Ishikawa (cell line): ENCODE results near the gene DBX1.

Experiments
- CEBPB ChIP-seq: IDR thresholded peaks from 2 replicates; pipeline ENCODE4 v1.6.1; 2012
- CREB1 ChIP-seq: IDR thresholded peaks from 2 replicates; pipeline ENCODE4 v1.6.1; 2012; ENCODE audit warnings: low read depth
- EGR1 ChIP-seq: IDR thresholded peaks from 2 replicates; pipeline ENCODE4 v1.6.1; 2012
- EP300 ChIP-seq: IDR thresholded peaks from 2 replicates; pipeline ENCODE4 v1.6.1; 2012; ENCODE audit warnings: borderline replicate concordance
- FOXM1 ChIP-seq: IDR thresholded peaks from 2 replicates; pipeline ENCODE4 v1.6.1; 2012; ENCODE audit warnings: low read depth, borderline replicate concordance
- MAX ChIP-seq: IDR thresholded peaks from 2 replicates; pipeline ENCODE4 v1.6.1; 2012
- NFIC ChIP-seq: IDR thresholded peaks from 2 replicates; pipeline ENCODE4 v1.6.1; 2012
- RAD21 ChIP-seq: IDR thresholded peaks from 2 replicates; pipeline ENCODE4 v1.6.1; 2012; ENCODE audit warnings: low read depth
- REST ChIP-seq: IDR thresholded peaks from 2 replicates; pipeline ENCODE4 v1.6.1; 2012; ENCODE audit warnings: low read depth, mild to moderate bottlenecking
- TAF1 ChIP-seq: IDR thresholded peaks from 2 replicates; pipeline ENCODE4 v1.6.1; 2012; ENCODE audit warnings: low read depth, mild to moderate bottlenecking
- TCF12 ChIP-seq: IDR thresholded peaks from 2 replicates; pipeline ENCODE4 v1.6.1; 2012; ENCODE audit warnings: low read depth
- TEAD4 ChIP-seq: IDR thresholded peaks from 2 replicates; pipeline ENCODE4 v1.6.1; 2012
- USF1 ChIP-seq: IDR thresholded peaks from 2 replicates; pipeline ENCODE4 v1.6.1; 2012
- YY1 ChIP-seq: IDR thresholded peaks from 2 replicates; pipeline ENCODE4 v1.6.1; 2012; ENCODE audit warnings: low read depth
- ZBTB7A ChIP-seq: IDR thresholded peaks from 2 replicates; pipeline ENCODE4 v1.6.1; 2012; ENCODE audit warnings: low read depth

DBX1 gene

GRCh38 chr11:20160425-20161229 lies at the start of gene DBX1:
TSS of gene DBX1 (minus strand) at chr11:20160475. CDS start at chr11:20160324, 151 bp downstream.
- TF ChIP-seq TEAD4 (no peak), MAX (no peak), EGR1 (no peak), CREB1 (no peak), EP300 (no peak), CEBPB (no peak), TCF12 (no peak), YY1 (no peak), TAF1 (no peak), RAD21 (no peak), USF1 (no peak), FOXM1 (no peak), NFIC (no peak), REST (no peak)

- no peak for TF ChIP-seq MAX
- no peak for TF ChIP-seq TAF1
Observed at GRCh38 chr11:20208622-20209111, 48.4 kb upstream of the DBX1 start.

GRCh38 chr11:20207781-20208621 lies 47.7 kb upstream of the DBX1 start:
- TF ChIP-seq EGR1 (no peak), FOXM1 (no peak), REST (no peak), TCF12 (no peak), RAD21 (no peak), EP300 (no peak), TEAD4 (no peak), MAX (no peak), TAF1 (no peak), CEBPB (no peak), USF1 (no peak), CREB1 (no peak), ZBTB7A (no peak)

GRCh38 chr11:20205807-20206206 lies 45.5 kb upstream of the DBX1 start:
- TF ChIP-seq USF1 = no peak
- no peak for TF ChIP-seq YY1
- no peak for TF ChIP-seq TAF1
- TF ChIP-seq ZBTB7A = no peak
- no peak for TF ChIP-seq CREB1
- TF ChIP-seq RAD21 = no peak

GRCh38 chr11:20204681-20205080 lies 44.4 kb upstream of the DBX1 start:
- no peak for TF ChIP-seq NFIC
